ENCODE data around the gene PIP5K1B. TPM values are rescaled to one million over a fixed set of nuclear protein-coding genes. Genes with fewer than 3 reads are reported as not detected.
A peak's percentile ranks its signal among the peaks of the same experiment; 100 is the strongest.

The PIP5K1B gene
- total and polyA plus RNA-seq, 12 donors: 2.1 to 24.0 (median 9.7) TPM

DNA sequence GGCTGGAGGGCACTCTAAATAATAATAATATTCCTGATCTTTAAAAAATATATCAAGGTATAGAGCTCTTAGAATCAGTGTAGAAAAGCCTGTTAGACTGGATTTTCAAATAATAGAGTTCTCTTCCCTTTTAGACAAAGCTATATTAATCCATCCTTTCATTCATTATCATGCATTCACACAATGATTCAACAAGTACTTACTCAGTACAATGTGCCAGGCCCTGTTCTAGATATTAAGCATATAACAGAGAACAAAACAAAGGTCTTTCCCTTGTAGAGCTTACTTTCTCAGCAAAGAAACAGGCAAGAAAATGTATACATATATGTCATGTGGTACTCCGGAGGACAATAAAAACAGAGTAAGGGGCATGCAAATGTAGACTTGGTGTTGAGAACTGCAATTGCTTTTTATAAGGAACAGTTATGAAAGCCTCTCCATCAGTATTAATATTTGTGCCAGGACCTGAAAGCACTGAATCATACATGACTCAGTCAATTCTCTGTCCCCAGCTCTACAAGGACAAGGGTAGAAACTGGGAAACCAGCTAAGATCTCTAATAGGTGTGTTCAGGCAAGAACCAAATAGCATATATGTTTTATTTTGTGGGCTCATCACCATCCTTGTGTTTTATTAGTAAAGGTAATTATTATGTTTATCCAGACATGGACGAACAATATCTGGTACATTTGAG is 72.2 kb downstream of the PIP5K1B start:
- WGBS, 4 donors: 38 to 52% (median 48%) methylated on average over 2 of the region's 2 CpGs
- Histone ChIP-seq H3K36me3 (replicated peaks in 1 of 2) (no peaks in the 10 kb centered on the region), H3K4me3 (no peak overlapping the region), H3K4me1 (replicated peaks in 1 of 2) (peaks cover 16 to 45% of the 10 kb centered on the region in 2 donors), H3K9me3 (replicated peaks in 1 of 3) (no peaks in the 10 kb centered on the region), H3K27me3 (no peaks in the 10 kb centered on the region), H3K27ac (peak overlapping the region in 4 of 5 donors; percentile 31 to 62 (median 52))
- intact Hi-C loops (cut with DNase I): no loop called here
- TF ChIP-seq, protein P1, sequence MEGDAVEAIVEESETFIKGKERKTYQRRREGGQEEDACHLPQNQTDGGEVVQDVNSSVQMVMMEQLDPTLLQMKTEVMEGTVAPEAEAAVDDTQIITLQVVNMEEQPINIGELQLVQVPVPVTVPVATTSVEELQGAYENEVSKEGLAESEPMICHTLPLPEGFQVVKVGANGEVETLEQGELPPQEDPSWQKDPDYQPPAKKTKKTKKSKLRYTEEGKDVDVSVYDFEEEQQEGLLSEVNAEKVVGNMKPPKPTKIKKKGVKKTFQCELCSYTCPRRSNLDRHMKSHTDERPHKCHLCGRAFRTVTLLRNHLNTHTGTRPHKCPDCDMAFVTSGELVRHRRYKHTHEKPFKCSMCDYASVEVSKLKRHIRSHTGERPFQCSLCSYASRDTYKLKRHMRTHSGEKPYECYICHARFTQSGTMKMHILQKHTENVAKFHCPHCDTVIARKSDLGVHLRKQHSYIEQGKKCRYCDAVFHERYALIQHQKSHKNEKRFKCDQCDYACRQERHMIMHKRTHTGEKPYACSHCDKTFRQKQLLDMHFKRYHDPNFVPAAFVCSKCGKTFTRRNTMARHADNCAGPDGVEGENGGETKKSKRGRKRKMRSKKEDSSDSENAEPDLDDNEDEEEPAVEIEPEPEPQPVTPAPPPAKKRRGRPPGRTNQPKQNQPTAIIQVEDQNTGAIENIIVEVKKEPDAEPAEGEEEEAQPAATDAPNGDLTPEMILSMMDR (IDR thresholded peaks at IDR 0.05): no peak
- no peak for TF ChIP-seq POLR2A (IDR thresholded peaks at IDR 0.05)
- peak in 2 of 7 donors; percentile 13 to 17 for DNase-seq

DNA sequence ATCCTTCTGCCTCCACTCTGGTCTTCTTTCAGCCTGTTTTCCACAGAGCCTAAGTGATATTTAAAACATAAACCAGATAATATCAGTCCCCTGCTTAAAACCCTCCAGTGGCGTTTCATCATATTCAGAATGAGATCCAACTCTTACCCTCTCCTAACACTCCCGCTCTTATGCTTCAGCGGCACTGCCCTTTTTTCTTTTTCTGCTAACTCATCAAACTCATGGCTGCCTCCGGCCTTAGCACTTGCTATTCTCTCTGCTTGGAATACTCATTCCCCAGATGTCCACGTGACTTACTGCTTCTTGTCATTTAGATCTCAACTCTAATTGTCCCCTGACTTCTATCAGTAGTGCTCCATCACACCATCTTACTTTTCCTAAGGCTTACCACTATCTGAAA is 73.6 kb downstream of the PIP5K1B start:
- peaks cover 16 to 60% of the 10 kb centered on the region in 2 donors for H3K4me1 ChIP-seq (replicated peaks in 1 of 2)
- WGBS, 4 donors: 93 to 97% (median 96%) methylated on average over 5 of the region's 5 CpGs
- intact Hi-C loops (cut with DNase I): no loop called here
- no peak for DNase-seq
- H3K9me3 ChIP-seq (replicated peaks in 1 of 3): no peaks in the 10 kb centered on the region
- H3K4me3 ChIP-seq: no peak overlapping the region
- no peaks in the 10 kb centered on the region for H3K36me3 ChIP-seq (replicated peaks in 1 of 2)
- H3K27ac ChIP-seq: no peak overlapping the region
- H3K27me3 ChIP-seq: no peaks in the 10 kb centered on the region
- TF ChIP-seq, protein P1 (IDR thresholded peaks at IDR 0.05): no peak
- TF ChIP-seq POLR2A (IDR thresholded peaks at IDR 0.05): no peak

DNA sequence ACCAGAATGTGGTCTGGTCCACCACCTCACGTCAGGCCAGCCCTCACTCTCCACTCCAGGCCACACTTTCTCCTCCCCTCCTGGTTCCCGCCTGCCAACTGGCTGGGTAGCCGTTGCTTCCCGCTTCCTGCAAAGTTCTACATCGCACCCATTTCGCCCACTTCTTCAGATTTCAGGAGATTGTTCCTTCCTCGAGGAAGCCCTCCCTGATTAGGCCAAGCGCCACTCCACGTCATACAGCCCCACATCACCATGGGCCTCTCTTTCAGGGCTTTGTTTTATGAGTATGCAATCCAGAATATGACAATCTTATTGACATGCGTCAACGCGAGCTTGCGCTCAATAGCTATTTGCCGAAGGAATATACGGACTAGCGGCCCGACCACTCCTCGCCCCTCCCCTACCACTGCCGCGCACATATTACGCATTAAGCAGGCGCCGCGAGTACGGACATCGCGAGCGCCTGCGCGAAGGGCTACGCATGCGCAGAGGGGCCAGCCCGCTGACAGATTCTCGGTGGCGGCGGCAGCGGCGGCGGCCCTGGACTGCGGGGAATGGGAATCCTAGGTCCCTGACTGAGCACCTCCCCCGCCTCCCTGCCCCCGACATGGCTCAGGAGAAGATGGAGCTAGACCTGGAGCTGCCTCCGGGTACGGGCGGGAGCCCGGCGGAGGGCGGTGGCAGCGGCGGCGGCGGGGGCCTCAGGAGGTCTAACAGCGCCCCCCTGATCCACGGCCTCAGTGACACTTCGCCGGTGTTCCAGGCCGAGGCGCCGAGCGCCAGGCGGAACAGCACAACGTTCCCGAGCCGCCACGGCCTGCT is 74.7 kb downstream of the PIP5K1B start:
- peak; percentile 85 to 93 for TF ChIP-seq POLR2A (IDR thresholded peaks at IDR 0.05)
- TF ChIP-seq, protein P1 (IDR thresholded peaks at IDR 0.05): peak in 3 of 6 experiments; percentile 10 to 23 (median 21)

DNA sequence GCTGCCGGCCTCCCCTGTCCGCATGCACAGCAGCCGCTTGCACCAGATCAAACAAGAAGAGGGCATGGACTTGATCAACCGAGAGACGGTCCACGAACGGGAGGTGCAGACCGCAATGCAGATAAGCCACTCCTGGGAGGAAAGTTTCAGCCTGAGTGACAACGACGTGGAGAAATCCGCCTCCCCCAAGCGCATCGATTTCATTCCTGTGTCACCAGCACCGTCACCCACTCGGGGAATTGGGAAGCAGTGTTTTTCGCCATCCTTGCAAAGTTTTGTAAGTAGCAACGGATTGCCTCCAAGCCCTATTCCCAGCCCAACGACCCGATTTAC is 75.3 kb downstream of the PIP5K1B start:
- Histone ChIP-seq H3K27me3 (no peaks in the 10 kb centered on the region), H3K9me3 (replicated peaks in 1 of 3) (no peaks in the 10 kb centered on the region), H3K4me1 (replicated peaks in 1 of 2) (peaks cover 16 to 74% of the 10 kb centered on the region in 2 donors), H3K4me3 (peak overlapping the region; percentile 65 to 94 (median 83)), H3K27ac (peak overlapping the region; percentile 58 to 96 (median 91)), H3K36me3 (replicated peaks in 1 of 2) (no peaks in the 10 kb centered on the region)
- 0 to 2% (median 1%) methylated on average over 7 to 19 of the region's 19 CpGs for WGBS, 4 donors
- no peak for TF ChIP-seq POLR2A (IDR thresholded peaks at IDR 0.05)
- TF ChIP-seq, protein P1 (IDR thresholded peaks at IDR 0.05): no peak
- intact Hi-C loops (cut with DNase I): no loop called here
- DNase-seq: no peak

More for the DNA sequence above, 74.7 kb downstream of the PIP5K1B start:
- 0 to 2% (median 1%) methylated on average over 14 to 65 of the region's 65 CpGs for WGBS, 4 donors
- no peaks in the 10 kb centered on the region for H3K9me3 ChIP-seq (replicated peaks in 1 of 3)
- intact Hi-C loops (cut with DNase I): no loop called here
- no peaks in the 10 kb centered on the region for H3K36me3 ChIP-seq (replicated peaks in 1 of 2)
- no peaks in the 10 kb centered on the region for H3K27me3 ChIP-seq
- peak; percentile 95 to 97 (median 96) for DNase-seq
- peak overlapping the region; percentile 58 to 96 (median 91) for H3K27ac ChIP-seq
- peak overlapping the region; percentile 65 to 94 (median 83) for H3K4me3 ChIP-seq
- H3K4me1 ChIP-seq (replicated peaks in 1 of 2): peaks cover 16 to 71% of the 10 kb centered on the region in 2 donors
